Breast epithelium (tissue), 4 donors: ENCODE data around the gene RAI1. TPM values are rescaled to one million over a fixed set of nuclear protein-coding genes. Genes with fewer than 3 reads are reported as not detected.

ENCODE experiments used
- DNase-seq, 2 donors: peaks; one replicate each; pipeline ENCODE4 v3.0.0-alpha.2; 2019; ENCODE audit warnings: low spot score in 2 of 2
- H3K27ac ChIP-seq, 2 donors: fragments of 200-600 bp; sonication (generic) in 1 of 2; one replicate each; pipeline ENCODE4 v1.5.1; 2016 to 2019; ENCODE audit warnings: mild to moderate bottlenecking in 1 of 2
- H3K27me3 ChIP-seq, 2 donors: fragments of 200-600 bp; sonication (generic) in 1 of 2; one replicate each; pipeline versions ENCODE4 v1.5.1 to v1.6.0; 2017 to 2019; ENCODE audit warnings: control low read depth in 1 of 2, mild to moderate bottlenecking in 1 of 2
- H3K36me3 ChIP-seq: fragments of 200-600 bp; one replicate; pipeline ENCODE4 v1.5.1; 2019
- H3K4me1 ChIP-seq, 2 donors: fragments of 200-600 bp; sonication (generic); one replicate each; pipeline ENCODE4 v1.5.1; 2016 to 2019; ENCODE audit warnings: control low read depth in 1 of 2
- H3K4me3 ChIP-seq, 3 donors: fragments of 200-600 bp; sonication (generic); 1 replicate in 2 of 3; 2 replicates in 1 of 3; pipeline ENCODE4 v1.5.1; 2016 to 2019; ENCODE audit warnings: mild to moderate bottlenecking in 3 of 3, moderate library complexity in 2 of 3
- H3K9me3 ChIP-seq, 2 donors: fragments of 200-600 bp; sonication (generic) in 1 of 2; one replicate each; pipeline ENCODE4 v1.5.1; 2016 to 2019; ENCODE audit warnings: control low read depth in 1 of 2
- CTCF ChIP-seq, 3 donors: fragments of 450-650 bp; IDR thresholded peaks; one replicate each; pipeline ENCODE4 v1.5.1; 2016 to 2017; ENCODE audit warnings: antibody characterized with exemption in 3 of 3, mild to moderate bottlenecking in 3 of 3, moderate library complexity in 3 of 3
- POLR2A ChIP-seq: fragments of 450-650 bp; IDR thresholded peaks from one replicate; pipeline ENCODE4 v1.6.1; 2016; ENCODE audit warnings: antibody characterized with exemption, mild to moderate bottlenecking, moderate library complexity
- POLR2AphosphoS5 ChIP-seq, 3 donors: sonication (generic); formaldehyde crosslinking; IDR thresholded peaks; one replicate each; pipeline ENCODE4 v1.6.1; 2017; ENCODE audit warnings: antibody characterized with exemption in 3 of 3
- intact Hi-C: fragments of 100-400 bp; cut with DNase I; formaldehyde crosslinking; loops from one replicate; pipeline ENCODE4 v1.15.1; 2023; ENCODE audit warnings: low total_unique reads
- total RNA-seq, 3 donors: library from RNA; depleted of rRNA; stranded (reverse); fragments of >200 nt; gene quantifications; one replicate each; pipeline ENCODE4 v1.1.0, GENCODE V29; 2016

Gene RAI1
- total RNA-seq, 3 donors from 2014 or later = 5.6 to 25.6 (median 20.6) TPM

GRCh38 chr17:17741349-17742023 is 60.2 kb downstream of the RAI1 start:
- TF ChIP-seq CTCF (IDR thresholded peaks at IDR 0.05) (peak in 2 of 3 donors; percentile 8 to 28), POLR2A (no peak)
- Histone ChIP-seq H3K4me1 (peaks cover 28 to 40% of the 10 kb centered on the region in 2 donors), H3K4me3 (peak overlapping the region in 2 of 3 donors; percentile 30 to 43), H3K27ac (peak overlapping the region; percentile 86 to 87), H3K9me3 (no peaks in the 10 kb centered on the region), H3K36me3 (no peaks in the 10 kb centered on the region), H3K27me3 (no peaks in the 10 kb centered on the region)
- intact Hi-C loops = no loop called here
- peak in 1 of 2 donors; percentile 64 for DNase-seq

- H3K36me3 ChIP-seq = no peaks in the 10 kb centered on the region
- TF ChIP-seq CTCF (IDR thresholded peaks at IDR 0.05) = no peak
- no peak for TF ChIP-seq POLR2A
- no peak for TF ChIP-seq POLR2AphosphoS5 (IDR thresholded peaks at IDR 0.05)
- H3K27ac ChIP-seq = peak overlapping the region; percentile 86 to 87
- DNase-seq = no peak
- no peaks in the 10 kb centered on the region for H3K9me3 ChIP-seq
- H3K27me3 ChIP-seq = no peaks in the 10 kb centered on the region
- intact Hi-C loops = no loop called here
- H3K4me1 ChIP-seq = peaks cover 28 to 40% of the 10 kb centered on the region in 2 donors
- no peak overlapping the region for H3K4me3 ChIP-seq
Observed at GRCh38 chr17:17742133-17742621, 60.9 kb downstream of the RAI1 start.

- Histone ChIP-seq H3K36me3 (no peaks in the 10 kb centered on the region), H3K4me3 (no peak overlapping the region), H3K9me3 (no peaks in the 10 kb centered on the region), H3K27ac (peak overlapping the region; percentile 23 to 87), H3K4me1 (peaks cover 24 to 36% of the 10 kb centered on the region in 2 donors), H3K27me3 (no peaks in the 10 kb centered on the region)
- intact Hi-C loops = no loop called here
- DNase-seq = no peak
- no peak for TF ChIP-seq POLR2AphosphoS5 (IDR thresholded peaks at IDR 0.05)
- TF ChIP-seq CTCF (IDR thresholded peaks at IDR 0.05) = no peak
- no peak for TF ChIP-seq POLR2A
Observed at GRCh38 chr17:17742688-17743390, 61.6 kb downstream of the RAI1 start.

GRCh38 chr17:17743391-17744112 is 62.3 kb downstream of the RAI1 start:
- no peaks in the 10 kb centered on the region for H3K9me3 ChIP-seq
- intact Hi-C loops = no loop called here

More at GRCh38 chr17:17743391-17744112, 62.3 kb downstream of the RAI1 start:
- Histone ChIP-seq H3K27me3 (no peaks in the 10 kb centered on the region), H3K27ac (peak overlapping the region in 1 of 2 donors; percentile 87), H3K4me3 (no peak overlapping the region), H3K36me3 (no peaks in the 10 kb centered on the region), H3K4me1 (peaks cover 21 to 30% of the 10 kb centered on the region in 2 donors)
- TF ChIP-seq POLR2A = no peak
- no peak for TF ChIP-seq POLR2AphosphoS5 (IDR thresholded peaks at IDR 0.05)
- TF ChIP-seq CTCF (IDR thresholded peaks at IDR 0.05) = no peak
- DNase-seq = no peak
